Cardiac muscle cell (in vitro differentiated cells and primary cell): ENCODE results near the gene NOVA1. TPM values are rescaled to one million over a fixed set of nuclear protein-coding genes. Genes with fewer than 3 reads are reported as not detected.

ENCODE experiments used
- DNase-seq, 2 donors: peaks; one replicate each; pipeline versions ENCODE4 v3.0.0 to v3.0.0-alpha.2; 2010 to 2017; ENCODE audit warnings: low read depth in 1 of 2, low spot score in 1 of 2
- H3K27ac ChIP-seq: fragments of 200-600 bp; sonication (generic); 2 replicates; pipeline ENCODE4 v1.5.1; 2016
- H3K27me3 ChIP-seq: fragments of 200-600 bp; sonication (generic); 2 replicates; pipeline ENCODE4 v1.6.0; 2016; ENCODE audit warnings: control low read depth
- H3K36me3 ChIP-seq: fragments of 200-600 bp; sonication (generic); 2 replicates; pipeline ENCODE4 v1.5.1; 2016; ENCODE audit warnings: control low read depth
- H3K4me1 ChIP-seq: fragments of 200-600 bp; sonication (generic); 2 replicates; pipeline ENCODE4 v1.8.1; 2017; ENCODE audit warnings: low read depth, mild to moderate bottlenecking, mixed run types
- H3K4me3 ChIP-seq: fragments of 200-600 bp; sonication (generic); 2 replicates; pipeline ENCODE4 v1.5.1; 2016; ENCODE audit warnings: mild to moderate bottlenecking
- H3K9me3 ChIP-seq: fragments of 200-600 bp; sonication (generic); 2 replicates; pipeline ENCODE4 v1.5.1; 2017; ENCODE audit warnings: low read depth, mild to moderate bottlenecking, control low read depth
- polyA plus RNA-seq: library from polyadenylated mRNA; unstranded; fragments of >200 nt; fragmentation: Nextera tagmentation; extraction: Ambion mirVana; gene quantifications from 2 replicates; pipeline ENCODE4 v1.2.1, GENCODE V29; 2016
- total RNA-seq: library from RNA; depleted of rRNA; stranded (reverse); fragments of >200 nt; gene quantifications from 2 replicates; pipeline ENCODE4 v1.2.3, GENCODE V29; 2016
- TF ChIP-seq, protein P1 (sequence below): IDR thresholded peaks from 2 replicates; pipeline ENCODE4 v1.5.1; 2012; ENCODE audit warnings: low read depth, mild to moderate bottlenecking, low read length

NOVA1 gene
- total and polyA plus RNA-seq, 2 experiments from 2014 or later = 11.1 TPM

- TF ChIP-seq, protein P1, sequence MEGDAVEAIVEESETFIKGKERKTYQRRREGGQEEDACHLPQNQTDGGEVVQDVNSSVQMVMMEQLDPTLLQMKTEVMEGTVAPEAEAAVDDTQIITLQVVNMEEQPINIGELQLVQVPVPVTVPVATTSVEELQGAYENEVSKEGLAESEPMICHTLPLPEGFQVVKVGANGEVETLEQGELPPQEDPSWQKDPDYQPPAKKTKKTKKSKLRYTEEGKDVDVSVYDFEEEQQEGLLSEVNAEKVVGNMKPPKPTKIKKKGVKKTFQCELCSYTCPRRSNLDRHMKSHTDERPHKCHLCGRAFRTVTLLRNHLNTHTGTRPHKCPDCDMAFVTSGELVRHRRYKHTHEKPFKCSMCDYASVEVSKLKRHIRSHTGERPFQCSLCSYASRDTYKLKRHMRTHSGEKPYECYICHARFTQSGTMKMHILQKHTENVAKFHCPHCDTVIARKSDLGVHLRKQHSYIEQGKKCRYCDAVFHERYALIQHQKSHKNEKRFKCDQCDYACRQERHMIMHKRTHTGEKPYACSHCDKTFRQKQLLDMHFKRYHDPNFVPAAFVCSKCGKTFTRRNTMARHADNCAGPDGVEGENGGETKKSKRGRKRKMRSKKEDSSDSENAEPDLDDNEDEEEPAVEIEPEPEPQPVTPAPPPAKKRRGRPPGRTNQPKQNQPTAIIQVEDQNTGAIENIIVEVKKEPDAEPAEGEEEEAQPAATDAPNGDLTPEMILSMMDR = no peak
- DNase-seq = no peak
- Histone ChIP-seq H3K9me3 (no peaks in the 10 kb centered on the region), H3K36me3 (no peaks in the 10 kb centered on the region), H3K27ac (no peak overlapping the region), H3K4me1 (no peaks in the 10 kb centered on the region), H3K4me3 (no peak overlapping the region), H3K27me3 (no peaks in the 10 kb centered on the region)
Observed at GRCh38 chr14:26414926-26415325, 182.9 kb downstream of the NOVA1 start.

GRCh38 chr14:26414103-26414502 is 183.7 kb downstream of the NOVA1 start:
- no peaks in the 10 kb centered on the region for H3K27me3 ChIP-seq
- H3K4me1 ChIP-seq = no peaks in the 10 kb centered on the region
- DNase-seq = no peak
- no peaks in the 10 kb centered on the region for H3K9me3 ChIP-seq
- H3K4me3 ChIP-seq = no peak overlapping the region
- H3K36me3 ChIP-seq = no peaks in the 10 kb centered on the region
- no peak overlapping the region for H3K27ac ChIP-seq
- TF ChIP-seq, protein P1 = no peak

DNA sequence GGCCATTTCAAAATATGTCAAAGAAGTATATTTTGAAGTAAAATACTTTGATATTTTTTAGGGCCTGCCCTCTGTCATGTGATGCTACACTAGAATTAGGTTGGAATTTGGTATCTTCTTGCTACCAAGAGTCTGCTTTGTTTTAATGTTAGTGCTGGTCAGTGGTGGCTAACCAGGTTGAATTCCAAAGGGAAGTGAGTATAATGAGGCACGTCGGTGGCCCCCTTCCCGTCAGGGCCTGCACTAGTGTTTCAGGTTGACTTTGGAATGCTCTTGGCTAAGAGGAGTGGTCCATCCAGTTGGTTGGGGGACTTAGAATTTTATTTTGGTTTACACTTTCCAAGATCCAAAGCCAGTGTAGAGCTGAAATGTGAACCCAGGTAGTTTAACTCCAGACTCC is 185.4 kb downstream of the NOVA1 start:
- TF ChIP-seq, protein P1 = no peak
- H3K4me1 ChIP-seq = no peaks in the 10 kb centered on the region
- H3K36me3 ChIP-seq = no peaks in the 10 kb centered on the region
- H3K27me3 ChIP-seq = no peaks in the 10 kb centered on the region
- no peak overlapping the region for H3K27ac ChIP-seq
- H3K4me3 ChIP-seq = no peak overlapping the region
- DNase-seq = no peak
- H3K9me3 ChIP-seq = no peaks in the 10 kb centered on the region

DNA sequence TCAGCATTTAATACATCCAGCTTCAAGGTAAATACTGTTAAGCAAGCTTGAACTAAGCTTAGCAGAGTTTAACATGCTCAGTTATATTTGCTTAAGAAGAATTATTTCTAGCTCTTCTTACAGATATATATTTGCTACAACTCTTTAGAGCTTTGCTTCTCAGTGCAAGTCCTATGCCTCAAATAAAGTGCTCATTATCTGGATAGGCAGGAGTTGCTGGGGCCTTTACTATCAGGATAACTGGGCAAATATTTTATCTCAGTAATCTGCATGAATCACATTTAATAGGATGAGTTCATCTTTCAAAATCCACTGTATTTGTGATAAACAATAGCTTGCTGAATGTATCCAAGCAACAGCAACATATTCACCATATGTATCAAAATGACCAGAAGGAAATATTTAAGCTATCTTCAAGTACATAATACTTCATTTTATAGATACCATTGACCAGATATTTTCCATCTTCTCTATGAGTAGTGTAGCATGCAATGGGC is 187.6 kb downstream of the NOVA1 start:
- no peaks in the 10 kb centered on the region for H3K4me1 ChIP-seq
- H3K36me3 ChIP-seq = no peaks in the 10 kb centered on the region
- no peaks in the 10 kb centered on the region for H3K9me3 ChIP-seq
- TF ChIP-seq, protein P1 = no peak
- no peak for DNase-seq
- no peak overlapping the region for H3K4me3 ChIP-seq
- H3K27me3 ChIP-seq = no peaks in the 10 kb centered on the region
- H3K27ac ChIP-seq = no peak overlapping the region

GRCh38 chr14:26404927-26405326 is 192.9 kb downstream of the NOVA1 start:
- Histone ChIP-seq H3K27me3 (no peaks in the 10 kb centered on the region), H3K27ac (no peak overlapping the region), H3K9me3 (no peaks in the 10 kb centered on the region), H3K4me3 (no peak overlapping the region), H3K4me1 (peaks cover 10% of the 10 kb centered on the region), H3K36me3 (no peaks in the 10 kb centered on the region)
- DNase-seq = no peak
- TF ChIP-seq, protein P1 = no peak

DNA sequence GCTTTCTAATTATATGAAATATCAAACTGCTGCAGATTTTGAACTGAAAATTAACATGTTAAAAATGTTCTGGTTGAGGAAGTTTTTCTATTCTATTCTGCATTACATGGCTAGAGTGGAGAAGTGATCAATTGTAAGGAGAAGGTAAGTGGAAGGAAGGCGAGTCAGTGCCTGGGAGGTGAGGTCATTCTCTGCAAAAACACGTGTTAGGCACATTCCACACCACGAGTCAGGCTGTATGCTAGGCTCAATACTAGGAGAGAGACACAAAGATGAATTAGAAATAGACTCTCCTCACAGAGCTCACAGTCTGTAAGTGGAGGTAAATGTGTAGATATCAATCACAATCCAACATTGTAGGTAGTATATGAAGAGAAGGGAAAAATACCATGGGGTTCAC is 194.1 kb downstream of the NOVA1 start:
- H3K36me3 ChIP-seq = no peaks in the 10 kb centered on the region
- H3K27ac ChIP-seq = no peak overlapping the region
- H3K27me3 ChIP-seq = no peaks in the 10 kb centered on the region
- no peak overlapping the region for H3K4me3 ChIP-seq
- H3K9me3 ChIP-seq = no peaks in the 10 kb centered on the region
- TF ChIP-seq, protein P1 = no peak
- DNase-seq = no peak
- peaks cover 10% of the 10 kb centered on the region for H3K4me1 ChIP-seq
